Neural crest cell (in vitro differentiated cells): ENCODE results near the gene MAMSTR. TPM values are rescaled to one million over a fixed set of nuclear protein-coding genes. Genes with fewer than 3 reads are reported as not detected.
A peak's percentile ranks its signal among the peaks of the same experiment; 100 is the strongest.
"Not testable (repeated sequence)": the region's sequence is repeated elsewhere in the genome, so short reads cannot be mapped to it uniquely, and the experiment has no call there.

Experiments used
- DNase-seq: peaks from one replicate; pipeline ENCODE4 v3.0.0; 2021; ENCODE audit warnings: low read depth, mixed read lengths, low spot score
- H3K27ac Mint-ChIP-seq: one replicate; pipeline ENCODE4 v1.8.0; 2021; ENCODE audit warnings: mild to moderate bottlenecking, mixed read lengths; ENCODE audit not compliant: unreplicated experiment
- H3K27me3 Mint-ChIP-seq: 2 replicates; pipeline ENCODE4 v1.8.0; 2021; ENCODE audit warnings: low read depth, mild to moderate bottlenecking, mixed read lengths
- H3K36me3 Mint-ChIP-seq: 2 replicates; pipeline ENCODE4 v1.8.0; 2021; ENCODE audit warnings: low read depth, mild to moderate bottlenecking, mixed read lengths
- H3K4me1 Mint-ChIP-seq: 2 replicates; pipeline ENCODE4 v1.8.0; 2021; ENCODE audit warnings: mixed read lengths
- H3K4me3 Mint-ChIP-seq: one replicate; pipeline ENCODE4 v1.8.0; 2021; ENCODE audit warnings: mild to moderate bottlenecking, mixed read lengths
- H3K9me3 Mint-ChIP-seq: 2 replicates; pipeline ENCODE4 v1.8.0; 2021; ENCODE audit warnings: mixed read lengths
- CTCF ChIP-seq: fragments of 200-600 bp; sonication (generic); conservative IDR thresholded peaks from 2 replicates; pipeline ENCODE4 v1.5.0; 2021; ENCODE audit warnings: antibody characterized with exemption, mild to moderate bottlenecking
- long read RNA-seq: library from polyadenylated mRNA; unstranded; transcript quantifications from one replicate; pipeline ENCODE4 v2.0.0, GENCODE V29; 2020
- total RNA-seq: library from RNA; stranded (reverse); gene quantifications from 2 replicates; pipeline ENCODE4 v1.2.1, GENCODE V29; 2021

The MAMSTR gene
- 2.4 and 2.6 TPM in 2 replicates for total RNA-seq
- long read RNA-seq, partial matches to known transcripts, result 0 of 1 reads
- long read RNA-seq, other reads (novel, unspliced or antisense), result 1 of 1 reads

- TF ChIP-seq CTCF, result no peak
- no peak for DNase-seq
- Mint-ChIP-seq H3K4me1 (peaks cover 40% of the 10 kb centered on the region), H3K9me3 (no peaks in the 10 kb centered on the region), H3K27me3 (no peaks in the 10 kb centered on the region), H3K4me3 (peak within 1 kb of the TSS; percentile 93), H3K36me3 (no peaks in the 10 kb centered on the region), H3K27ac (peak within 1 kb of the TSS; percentile 100)
These were observed at the start of gene MAMSTR for GRCh38 chr19:48719263-48720171. TSS of gene MAMSTR (minus strand) at chr19:48719725. CDS start at chr19:48719031, 694 bp downstream.

GRCh38 chr19:48768994-48769713, 49.6 kb upstream of the MAMSTR start:
- H3K27me3 Mint-ChIP-seq, result peaks cover 34% of the 10 kb centered on the region
- no peaks in the 10 kb centered on the region for H3K9me3 Mint-ChIP-seq
- H3K4me3 Mint-ChIP-seq, result no peak overlapping the region
- DNase-seq, result no peak
- TF ChIP-seq CTCF, result no peak
- H3K27ac Mint-ChIP-seq, result no peak overlapping the region
- no peaks in the 10 kb centered on the region for H3K36me3 Mint-ChIP-seq
- H3K4me1 Mint-ChIP-seq, result no peaks in the 10 kb centered on the region

GRCh38 chr19:48768171-48768753, 48.7 kb upstream of the MAMSTR start:
- H3K4me3 Mint-ChIP-seq, H3K9me3 Mint-ChIP-seq, H3K4me1 Mint-ChIP-seq, H3K27ac Mint-ChIP-seq, H3K36me3 Mint-ChIP-seq, DNase-seq: not testable (repeated sequence)
- peaks cover 38% of the 10 kb centered on the region for H3K27me3 Mint-ChIP-seq

- H3K4me3 Mint-ChIP-seq, H3K36me3 Mint-ChIP-seq, H3K9me3 Mint-ChIP-seq, DNase-seq, H3K4me1 Mint-ChIP-seq: not testable (repeated sequence)
- H3K27me3 Mint-ChIP-seq, result peaks cover 55% of the 10 kb centered on the region
- H3K27ac Mint-ChIP-seq, result peak overlapping the region; percentile 13
These were observed 46.3 kb upstream of the MAMSTR start for GRCh38 chr19:48765816-48766215.

- TF ChIP-seq CTCF, result no peak
- Mint-ChIP-seq H3K36me3 (no peaks in the 10 kb centered on the region), H3K4me3 (no peak overlapping the region), H3K27me3 (peaks cover 37% of the 10 kb centered on the region), H3K4me1 (no peaks in the 10 kb centered on the region), H3K9me3 (no peaks in the 10 kb centered on the region), H3K27ac (no peak overlapping the region)
- DNase-seq, result no peak
These were observed 41.1 kb upstream of the MAMSTR start for GRCh38 chr19:48760504-48761205.

GRCh38 chr19:48757741-48758144, 38.2 kb upstream of the MAMSTR start:
- Mint-ChIP-seq H3K9me3 (no peaks in the 10 kb centered on the region), H3K4me1 (peaks cover 13% of the 10 kb centered on the region)

More at GRCh38 chr19:48757741-48758144, 38.2 kb upstream of the MAMSTR start:
- no peak overlapping the region for H3K4me3 Mint-ChIP-seq
- TF ChIP-seq CTCF, result no peak
- no peak overlapping the region for H3K27ac Mint-ChIP-seq
- H3K27me3 Mint-ChIP-seq, result peaks cover 44% of the 10 kb centered on the region
- DNase-seq, result no peak
- peaks cover 2% of the 10 kb centered on the region for H3K36me3 Mint-ChIP-seq
